ENCODE data around the gene ZC3HAV1L. TPM values are rescaled to one million over a fixed set of nuclear protein-coding genes. Genes with fewer than 3 reads are reported as not detected.
"Not testable (repeated sequence)": the region's sequence is repeated elsewhere in the genome, so short reads cannot be mapped to it uniquely, and the experiment has no call there.

The ZC3HAV1L gene
- total RNA-seq, 1 donor from 2014 or later = 5.8 TPM

DNA sequence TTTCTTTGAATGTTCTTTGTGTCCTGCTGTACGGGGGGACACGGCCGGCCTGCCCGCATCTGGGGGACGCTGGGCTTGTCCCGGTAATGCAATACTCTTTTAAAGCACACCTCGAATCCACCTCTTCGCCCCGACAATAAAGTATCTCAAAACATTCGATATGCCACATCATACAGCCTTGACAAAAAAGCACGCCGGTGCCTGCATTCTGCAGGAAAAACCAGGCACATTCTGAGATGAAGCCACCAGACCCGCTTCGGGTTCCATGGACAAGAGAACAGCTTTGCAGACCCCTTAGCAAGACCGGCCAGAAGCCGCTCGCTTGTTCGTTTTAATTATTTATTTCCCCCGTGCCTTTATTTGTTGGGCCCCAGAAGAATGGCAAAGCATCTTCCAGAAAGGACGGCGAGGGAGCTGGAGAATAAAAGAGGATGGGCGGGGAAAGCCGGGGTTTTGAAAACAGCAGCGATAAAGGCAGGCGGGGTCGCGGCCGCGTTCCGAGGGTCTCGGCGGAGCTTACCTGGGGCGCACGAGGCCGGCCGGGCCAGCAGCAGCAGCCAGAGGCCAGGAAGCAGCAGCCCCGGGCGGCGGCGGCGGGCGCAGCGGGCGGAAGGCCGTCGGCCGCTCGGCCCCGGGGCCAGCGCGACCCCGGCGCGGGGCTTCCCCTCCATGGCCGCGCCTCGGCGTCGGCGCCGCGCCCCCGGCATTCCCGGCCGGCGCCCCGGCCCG is 55.1 kb downstream of the ZC3HAV1L start:
- Mint-ChIP-seq H3K4me3 (ENCODE audit: unreplicated experiment) (peak overlapping the region; percentile 93), H3K9me3 (ENCODE audit: unreplicated experiment) (peaks cover 16% of the 10 kb centered on the region), H3K27ac (ENCODE audit: unreplicated experiment) (peak overlapping the region; percentile 88), H3K27me3 (ENCODE audit: unreplicated experiment) (peaks cover 13% of the 10 kb centered on the region), H3K4me1 (ENCODE audit: low read depth, unreplicated experiment) (peaks cover 20% of the 10 kb centered on the region), H3K36me3 (ENCODE audit: unreplicated experiment) (peaks cover 6% of the 10 kb centered on the region)
- peak; percentile 54 for DNase-seq
- TF ChIP-seq, protein P1, sequence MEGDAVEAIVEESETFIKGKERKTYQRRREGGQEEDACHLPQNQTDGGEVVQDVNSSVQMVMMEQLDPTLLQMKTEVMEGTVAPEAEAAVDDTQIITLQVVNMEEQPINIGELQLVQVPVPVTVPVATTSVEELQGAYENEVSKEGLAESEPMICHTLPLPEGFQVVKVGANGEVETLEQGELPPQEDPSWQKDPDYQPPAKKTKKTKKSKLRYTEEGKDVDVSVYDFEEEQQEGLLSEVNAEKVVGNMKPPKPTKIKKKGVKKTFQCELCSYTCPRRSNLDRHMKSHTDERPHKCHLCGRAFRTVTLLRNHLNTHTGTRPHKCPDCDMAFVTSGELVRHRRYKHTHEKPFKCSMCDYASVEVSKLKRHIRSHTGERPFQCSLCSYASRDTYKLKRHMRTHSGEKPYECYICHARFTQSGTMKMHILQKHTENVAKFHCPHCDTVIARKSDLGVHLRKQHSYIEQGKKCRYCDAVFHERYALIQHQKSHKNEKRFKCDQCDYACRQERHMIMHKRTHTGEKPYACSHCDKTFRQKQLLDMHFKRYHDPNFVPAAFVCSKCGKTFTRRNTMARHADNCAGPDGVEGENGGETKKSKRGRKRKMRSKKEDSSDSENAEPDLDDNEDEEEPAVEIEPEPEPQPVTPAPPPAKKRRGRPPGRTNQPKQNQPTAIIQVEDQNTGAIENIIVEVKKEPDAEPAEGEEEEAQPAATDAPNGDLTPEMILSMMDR (IDR thresholded peaks at IDR 0.05; ENCODE audit: partially characterized antibody, unreplicated experiment) = no peak

DNA sequence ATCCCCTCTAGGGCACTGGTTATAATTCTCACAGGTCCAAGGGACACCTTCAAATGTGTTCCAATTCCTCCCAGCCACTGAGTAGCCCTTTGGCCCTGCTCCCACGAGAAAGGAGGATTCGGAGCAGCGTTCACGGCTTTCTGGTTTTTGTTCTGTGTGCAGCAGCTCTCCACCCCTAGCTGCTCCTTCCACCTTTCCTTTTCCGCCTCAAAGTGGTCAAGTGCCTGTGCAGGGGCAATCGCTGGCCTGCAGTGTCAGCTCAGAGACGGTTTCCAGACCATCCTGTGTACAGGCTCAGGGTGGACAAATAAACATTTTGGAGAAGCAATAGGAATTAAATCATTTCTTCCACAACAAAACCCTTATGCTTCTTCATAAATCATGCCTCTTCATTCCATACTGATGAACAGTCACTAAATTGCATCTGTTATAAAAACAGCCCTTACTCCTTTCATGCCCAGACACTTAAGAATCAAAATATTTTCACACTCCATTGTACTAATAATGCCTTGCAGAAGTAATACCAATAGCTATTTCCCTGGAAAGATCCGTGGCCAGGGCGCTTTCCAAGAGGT is 55.8 kb downstream of the ZC3HAV1L start:
- Mint-ChIP-seq H3K27ac (ENCODE audit: unreplicated experiment) (peak overlapping the region; percentile 88), H3K4me3 (ENCODE audit: unreplicated experiment) (peak overlapping the region; percentile 93)

DNA sequence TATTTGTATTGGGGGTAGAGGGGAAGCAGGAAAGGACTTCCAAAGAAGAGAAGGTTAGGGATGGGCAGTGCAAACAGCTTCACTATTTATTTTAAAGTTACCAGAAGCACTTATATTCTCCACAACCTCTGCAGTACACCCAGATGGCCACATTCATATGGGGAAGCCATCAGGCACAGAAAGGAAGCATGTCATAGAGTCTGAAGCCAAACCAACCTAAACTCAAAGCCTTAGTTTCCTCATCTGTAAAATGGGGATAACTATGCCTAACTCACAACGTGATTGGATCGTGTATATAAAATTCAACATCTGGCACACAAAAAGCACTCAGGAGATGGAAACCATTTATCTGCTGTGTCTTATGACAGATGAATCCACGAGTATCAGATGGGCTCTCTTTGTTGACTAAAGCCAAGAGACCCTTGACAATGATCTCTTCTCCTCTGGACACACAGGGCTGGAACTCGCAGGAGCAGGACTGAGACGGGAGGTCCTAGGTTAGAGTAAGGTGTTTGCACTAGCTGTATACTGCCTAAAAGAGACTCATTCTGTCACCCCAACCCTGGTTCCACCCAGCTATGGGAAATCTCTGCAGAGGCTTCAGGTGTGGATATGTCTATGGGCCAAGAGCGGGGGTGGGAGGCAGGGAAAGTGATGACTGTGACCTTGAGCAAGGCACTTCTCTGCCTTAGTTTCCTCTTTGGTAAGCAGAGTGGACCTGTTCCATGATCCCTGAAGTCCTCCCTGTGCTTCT is 56.4 kb downstream of the ZC3HAV1L start:
- peak overlapping the region; percentile 88 for H3K27ac Mint-ChIP-seq (ENCODE audit: unreplicated experiment)
- H3K36me3 Mint-ChIP-seq (ENCODE audit: unreplicated experiment) = peaks cover 6% of the 10 kb centered on the region
- H3K9me3 Mint-ChIP-seq (ENCODE audit: unreplicated experiment) = peaks cover 20% of the 10 kb centered on the region
- H3K4me3 Mint-ChIP-seq (ENCODE audit: unreplicated experiment) = peak overlapping the region; percentile 93
- TF ChIP-seq, protein P1 (IDR thresholded peaks at IDR 0.05; ENCODE audit: partially characterized antibody, unreplicated experiment) = no peak
- peaks cover 15% of the 10 kb centered on the region for H3K27me3 Mint-ChIP-seq (ENCODE audit: unreplicated experiment)
- DNase-seq = no peak
- H3K4me1 Mint-ChIP-seq (ENCODE audit: low read depth, unreplicated experiment) = peaks cover 31% of the 10 kb centered on the region

More for the DNA sequence above, 55.8 kb downstream of the ZC3HAV1L start:
- H3K36me3 Mint-ChIP-seq (ENCODE audit: unreplicated experiment) = peaks cover 6% of the 10 kb centered on the region
- TF ChIP-seq, protein P1 (IDR thresholded peaks at IDR 0.05; ENCODE audit: partially characterized antibody, unreplicated experiment) = no peak
- no peak for DNase-seq
- peaks cover 19% of the 10 kb centered on the region for H3K9me3 Mint-ChIP-seq (ENCODE audit: unreplicated experiment)
- peaks cover 25% of the 10 kb centered on the region for H3K4me1 Mint-ChIP-seq (ENCODE audit: low read depth, unreplicated experiment)
- peaks cover 13% of the 10 kb centered on the region for H3K27me3 Mint-ChIP-seq (ENCODE audit: unreplicated experiment)

DNA sequence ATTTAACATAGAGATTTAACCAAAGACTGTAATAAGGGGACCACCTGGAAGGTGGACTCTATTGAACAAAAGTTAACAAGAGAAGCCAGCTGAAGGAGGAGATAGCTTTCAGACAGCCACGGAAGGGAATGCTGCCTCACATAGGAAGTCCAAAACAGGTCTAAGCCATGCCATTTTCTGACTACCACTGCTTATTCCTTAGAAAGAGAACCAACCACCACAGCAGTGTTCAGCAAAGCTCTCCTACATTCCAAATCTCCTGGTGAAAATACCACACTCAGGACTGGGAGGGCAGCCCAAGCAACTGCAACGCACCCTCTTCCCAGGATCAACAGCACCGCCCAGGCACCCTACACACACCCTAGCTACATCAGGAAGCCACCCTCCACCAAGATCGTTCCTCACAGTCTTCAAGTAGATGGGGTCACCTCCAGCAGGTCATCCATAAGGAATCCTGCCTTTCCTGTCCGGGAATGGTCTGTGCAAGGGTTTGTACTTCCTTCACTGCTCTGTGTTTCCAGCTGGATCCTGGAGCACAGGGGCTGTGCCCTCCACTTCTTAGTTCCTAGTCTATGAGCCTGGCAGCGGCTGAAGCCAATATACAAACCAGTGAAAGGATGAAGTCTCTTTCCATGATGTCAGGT is 57.2 kb downstream of the ZC3HAV1L start:
- peaks cover 15% of the 10 kb centered on the region for H3K27me3 Mint-ChIP-seq (ENCODE audit: unreplicated experiment)

DNA sequence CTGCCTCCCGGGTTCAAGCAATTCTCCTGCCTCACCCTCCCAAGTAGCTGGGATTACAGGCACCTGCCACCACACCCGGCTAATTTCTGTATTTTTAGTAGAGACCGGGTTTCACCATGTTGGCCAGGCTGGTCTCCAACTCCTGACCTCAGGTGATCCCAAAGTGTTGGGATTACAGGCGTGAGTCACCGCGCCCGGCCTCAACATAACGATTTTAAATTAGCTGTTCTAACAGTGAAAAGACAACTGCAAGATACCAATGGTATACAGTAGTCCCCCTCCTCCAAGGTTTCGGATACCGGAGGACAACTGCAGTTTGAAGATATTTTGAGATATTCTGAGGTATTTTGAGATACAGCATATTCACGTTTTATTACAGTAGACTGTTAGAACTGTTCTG is 59.7 kb downstream of the ZC3HAV1L start:
- peaks cover 44% of the 10 kb centered on the region for H3K4me1 Mint-ChIP-seq (ENCODE audit: low read depth, unreplicated experiment)
- not testable (repeated sequence) for DNase-seq; H3K4me3 Mint-ChIP-seq (ENCODE audit: unreplicated experiment); H3K27ac Mint-ChIP-seq (ENCODE audit: unreplicated experiment)
- peaks cover 20% of the 10 kb centered on the region for H3K9me3 Mint-ChIP-seq (ENCODE audit: unreplicated experiment)
- H3K27me3 Mint-ChIP-seq (ENCODE audit: unreplicated experiment) = peaks cover 11% of the 10 kb centered on the region
- H3K36me3 Mint-ChIP-seq (ENCODE audit: unreplicated experiment) = peaks cover 15% of the 10 kb centered on the region

More for the DNA sequence above, 57.2 kb downstream of the ZC3HAV1L start:
- Mint-ChIP-seq H3K36me3 (ENCODE audit: unreplicated experiment) (peaks cover 6% of the 10 kb centered on the region), H3K4me1 (ENCODE audit: low read depth, unreplicated experiment) (peaks cover 35% of the 10 kb centered on the region), H3K9me3 (ENCODE audit: unreplicated experiment) (peaks cover 20% of the 10 kb centered on the region), H3K27ac (ENCODE audit: unreplicated experiment) (peak overlapping the region; percentile 10), H3K4me3 (ENCODE audit: unreplicated experiment) (peak overlapping the region; percentile 93)
- DNase-seq = no peak
- TF ChIP-seq, protein P1 (IDR thresholded peaks at IDR 0.05; ENCODE audit: partially characterized antibody, unreplicated experiment) = no peak

Data from glutamatergic neuron (in vitro differentiated cells).